ENCODE measurements around the gene TRMT5.

DNA sequence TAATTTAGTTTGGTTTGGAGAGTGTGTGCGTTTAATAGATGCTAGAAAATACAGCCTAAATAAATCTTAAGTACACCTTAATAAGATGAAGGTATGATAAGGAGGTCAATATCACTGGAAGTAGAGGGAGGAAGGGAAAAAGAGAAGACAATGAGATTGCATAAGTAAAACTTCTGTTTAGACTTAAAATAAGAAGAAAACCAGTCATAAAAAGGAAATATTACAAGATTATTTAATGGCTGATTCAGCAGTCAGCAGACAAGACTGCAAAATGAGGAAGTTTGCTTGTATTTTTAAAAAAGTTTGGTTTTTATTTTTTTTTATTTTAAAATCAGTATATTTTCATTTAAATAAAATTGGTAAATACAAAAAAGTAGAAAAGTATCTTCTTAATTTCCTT is 3.3 kb upstream of the TRMT5 start:
- TF ChIP-seq, protein P1, sequence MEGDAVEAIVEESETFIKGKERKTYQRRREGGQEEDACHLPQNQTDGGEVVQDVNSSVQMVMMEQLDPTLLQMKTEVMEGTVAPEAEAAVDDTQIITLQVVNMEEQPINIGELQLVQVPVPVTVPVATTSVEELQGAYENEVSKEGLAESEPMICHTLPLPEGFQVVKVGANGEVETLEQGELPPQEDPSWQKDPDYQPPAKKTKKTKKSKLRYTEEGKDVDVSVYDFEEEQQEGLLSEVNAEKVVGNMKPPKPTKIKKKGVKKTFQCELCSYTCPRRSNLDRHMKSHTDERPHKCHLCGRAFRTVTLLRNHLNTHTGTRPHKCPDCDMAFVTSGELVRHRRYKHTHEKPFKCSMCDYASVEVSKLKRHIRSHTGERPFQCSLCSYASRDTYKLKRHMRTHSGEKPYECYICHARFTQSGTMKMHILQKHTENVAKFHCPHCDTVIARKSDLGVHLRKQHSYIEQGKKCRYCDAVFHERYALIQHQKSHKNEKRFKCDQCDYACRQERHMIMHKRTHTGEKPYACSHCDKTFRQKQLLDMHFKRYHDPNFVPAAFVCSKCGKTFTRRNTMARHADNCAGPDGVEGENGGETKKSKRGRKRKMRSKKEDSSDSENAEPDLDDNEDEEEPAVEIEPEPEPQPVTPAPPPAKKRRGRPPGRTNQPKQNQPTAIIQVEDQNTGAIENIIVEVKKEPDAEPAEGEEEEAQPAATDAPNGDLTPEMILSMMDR (IDR thresholded peaks at IDR 0.05; ENCODE audit: borderline replicate concordance, extremely low read depth, low read length, poor library complexity, severe bottlenecking): no peak
- no peak for TF ChIP-seq EZH2 (IDR thresholded peaks at IDR 0.05; ENCODE audit: borderline replicate concordance, low read depth, low read length, severe bottlenecking)

Measured in DND-41 (cell line).